Epithelial cell of esophagus (primary cell): ENCODE measurements around the gene PKN3.

Experiments
- DNase-seq: peaks from one replicate; pipeline ENCODE4 v3.0.0; 2010; ENCODE audit warnings: low read depth
- H3K4me3 ChIP-seq: 2 replicates; pipeline ENCODE4 v1.5.1; 2011; ENCODE audit warnings: mild to moderate bottlenecking, low read length, control low read depth
- CTCF ChIP-seq: IDR thresholded peaks from 2 replicates; pipeline ENCODE4 v1.5.1; 2011; ENCODE audit warnings: low read depth, mild to moderate bottlenecking, low read length, control low read depth, inconsistent platforms; ENCODE audit not compliant: insufficient read depth; ENCODE audit errors: missing control alignments

The PKN3 gene

GRCh38 chr9:128750926-128751595 is 48.8 kb downstream of the PKN3 start:
- TF ChIP-seq CTCF: no peak
- no peak overlapping the region for H3K4me3 ChIP-seq
- DNase-seq: no peak

- TF ChIP-seq CTCF: no peak
- H3K4me3 ChIP-seq: no peak overlapping the region
- DNase-seq: no peak
These were observed 51.3 kb downstream of the PKN3 start for GRCh38 chr9:128753627-128754026.

- no peak for TF ChIP-seq CTCF
- DNase-seq: no peak
These were observed 55.3 kb downstream of the PKN3 start for GRCh38 chr9:128757602-128758001.

GRCh38 chr9:128762671-128763449 is 60.6 kb downstream of the PKN3 start:
- no peak overlapping the region for H3K4me3 ChIP-seq
- TF ChIP-seq CTCF: no peak
- DNase-seq: no peak

More at GRCh38 chr9:128757602-128758001, 55.3 kb downstream of the PKN3 start:
- H3K4me3 ChIP-seq: no peak overlapping the region

GRCh38 chr9:128764361-128764760 is 62.1 kb downstream of the PKN3 start:
- DNase-seq: no peak
- no peak for TF ChIP-seq CTCF
- H3K4me3 ChIP-seq: no peak overlapping the region

- no peak for DNase-seq
- TF ChIP-seq CTCF: no peak
- no peak overlapping the region for H3K4me3 ChIP-seq
These were observed 63.2 kb downstream of the PKN3 start for GRCh38 chr9:128765499-128765898.
